WI38 (cell line): ENCODE data around the gene OPRM1.
"Not testable (repeated sequence)": the region's sequence is repeated elsewhere in the genome, so short reads cannot be mapped to it uniquely, and the experiment has no call there.

Experiments
- H3K4me3 ChIP-seq: 2 replicates; pipeline ENCODE4 v1.5.1; 2011; ENCODE audit warnings: low read depth, mild to moderate bottlenecking, control low read depth, low read length
- CTCF ChIP-seq: IDR thresholded peaks from 2 replicates; pipeline ENCODE4 v1.5.1; 2012; ENCODE audit warnings: low read depth, mild to moderate bottlenecking, control low read depth, low read length

Gene OPRM1

GRCh38 chr6:154164397-154164796 lies 125.4 kb downstream of the OPRM1 start:
- H3K4me3 ChIP-seq = 0 out of 2 replicates have a peak overlapping the region, but pooled peaks have one; percentile 13
- TF ChIP-seq CTCF = no peak

DNA sequence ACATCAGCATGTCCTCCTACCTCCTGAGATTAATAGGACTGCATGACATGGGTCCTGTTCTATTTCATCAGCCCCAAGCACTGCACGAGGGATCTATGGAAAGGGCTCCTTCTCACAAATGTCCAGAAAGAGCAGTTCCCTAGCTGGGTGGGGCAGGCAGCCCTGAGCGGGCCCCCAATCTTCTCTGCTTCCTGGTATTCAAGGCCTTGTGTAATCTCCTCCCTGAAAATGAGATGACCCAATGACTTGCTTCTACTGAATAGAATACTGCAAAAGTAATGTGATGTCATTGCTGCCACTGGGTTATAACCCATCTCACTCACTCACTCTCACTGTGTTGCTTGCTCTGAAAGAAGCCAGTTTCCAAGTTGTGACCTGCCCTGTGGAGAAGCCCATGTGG lies 126.4 kb downstream of the OPRM1 start:
- TF ChIP-seq CTCF = no peak
- H3K4me3 ChIP-seq = no peak overlapping the region

DNA sequence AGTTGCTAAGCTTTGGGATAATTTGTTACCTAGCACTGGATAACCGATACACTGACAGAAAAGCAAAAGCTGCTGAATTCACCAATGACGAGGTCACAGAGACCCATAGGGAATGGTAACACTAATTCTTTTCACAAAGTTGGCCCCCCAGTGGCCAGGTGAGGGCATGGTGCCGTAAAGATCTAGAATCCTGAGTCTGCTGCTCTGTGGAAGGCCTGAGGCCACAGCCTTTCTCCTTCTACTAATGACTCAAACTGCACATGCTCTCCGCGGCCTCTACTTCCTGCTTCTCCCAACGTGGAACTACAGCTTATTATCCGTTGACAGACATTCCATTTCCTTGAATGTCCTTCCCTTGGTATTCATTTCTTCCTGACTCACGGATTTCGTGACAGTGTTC lies 127.1 kb downstream of the OPRM1 start:
- H3K4me3 ChIP-seq = no peak overlapping the region
- no peak for TF ChIP-seq CTCF

DNA sequence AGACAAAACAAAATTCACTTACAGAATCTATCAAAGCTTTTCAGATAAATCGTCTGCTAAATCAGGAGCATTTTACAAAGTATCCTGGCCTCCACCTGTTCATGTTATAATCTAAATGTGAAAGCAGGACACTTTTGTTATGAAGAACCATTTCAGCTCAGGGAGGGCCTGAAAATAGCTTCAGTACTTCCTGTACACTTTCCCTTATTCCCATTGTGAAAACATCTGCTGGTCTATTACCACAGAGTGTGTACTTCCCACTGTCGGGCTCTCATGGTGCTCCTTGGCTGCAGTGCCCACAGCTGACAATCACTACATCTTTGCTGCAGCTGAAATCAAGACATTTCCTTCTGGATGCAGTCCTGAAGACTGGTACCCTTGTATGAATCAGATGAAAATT lies 128.1 kb downstream of the OPRM1 start:
- no peak for TF ChIP-seq CTCF
- no peak overlapping the region for H3K4me3 ChIP-seq

DNA sequence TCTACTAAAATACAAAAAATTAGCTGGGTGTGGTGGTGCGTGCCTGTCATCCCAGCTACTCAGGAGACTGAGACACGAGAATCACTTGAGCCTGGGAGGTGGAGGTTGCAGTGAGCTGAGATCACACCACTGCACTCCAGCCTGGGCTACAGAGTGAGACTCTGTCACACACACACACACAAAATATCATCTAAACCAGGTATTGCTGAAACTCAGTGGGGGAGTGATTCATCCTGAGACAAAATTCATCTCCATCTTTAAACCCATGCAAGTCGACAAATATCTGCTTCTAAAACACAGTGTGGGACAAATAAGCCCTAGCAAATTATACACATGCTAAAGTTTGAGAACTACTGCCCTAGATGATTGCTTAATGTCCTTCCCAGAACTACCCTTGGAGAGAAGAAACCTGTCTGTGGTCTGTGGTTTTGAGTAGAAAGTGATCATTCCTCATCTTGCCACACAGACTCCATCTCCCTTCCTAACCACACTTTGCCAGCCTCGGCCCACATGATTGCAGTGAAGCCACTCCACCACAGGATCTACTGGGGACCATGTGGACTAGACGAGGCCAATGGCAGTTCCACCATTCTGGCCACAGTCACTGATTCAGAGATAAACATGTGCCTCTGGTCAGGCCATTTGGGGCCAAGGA lies 130.3 kb downstream of the OPRM1 start:
- no peak for TF ChIP-seq CTCF
- no peak overlapping the region for H3K4me3 ChIP-seq

DNA sequence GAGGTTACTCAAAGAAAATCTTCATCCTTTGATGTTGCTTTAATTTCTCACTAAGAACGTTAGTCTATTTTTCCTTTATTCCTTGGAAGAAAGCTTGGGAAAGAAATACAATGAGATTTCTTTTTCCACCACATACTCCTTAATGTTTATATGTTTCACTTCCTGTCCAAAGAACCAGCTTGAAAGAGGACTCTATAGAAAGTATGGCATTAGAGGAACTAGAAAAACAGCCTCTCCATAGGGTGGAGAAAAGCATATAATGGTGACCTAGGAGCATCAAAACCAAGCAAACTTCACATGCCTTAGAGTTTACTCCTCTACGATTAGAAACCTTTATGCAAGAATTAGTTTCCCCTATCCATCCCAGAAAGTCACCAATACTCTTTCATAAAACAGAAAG lies 131.1 kb downstream of the OPRM1 start:
- TF ChIP-seq CTCF = no peak
- no peak overlapping the region for H3K4me3 ChIP-seq

- not testable (repeated sequence) for H3K4me3 ChIP-seq
These were observed 133.4 kb downstream of the OPRM1 start for GRCh38 chr6:154172393-154172792.

GRCh38 chr6:154179434-154179833 lies 140.4 kb downstream of the OPRM1 start:
- no peak for TF ChIP-seq CTCF
- no peak overlapping the region for H3K4me3 ChIP-seq
